ENCODE data around the gene SEMA5B. TPM values are rescaled to one million over a fixed set of nuclear protein-coding genes. Genes with fewer than 3 reads are reported as not detected.

SEMA5B gene
- total RNA-seq, 1 experiment from 2014 or later = not detected

- no peak overlapping the region for H3K4me3 Mint-ChIP-seq (ENCODE audit: low read depth, unreplicated experiment)
- H3K27me3 Mint-ChIP-seq (ENCODE audit: unreplicated experiment) = peaks cover 81% of the 10 kb centered on the region
- no peaks in the 10 kb centered on the region for H3K4me1 Mint-ChIP-seq (ENCODE audit: low read depth, unreplicated experiment)
- CTCF ChIA-PET = no interaction called here
- H3K9me3 Mint-ChIP-seq (ENCODE audit: low read depth, unreplicated experiment) = no peaks in the 10 kb centered on the region
- intact Hi-C loops (cut with micrococcal nuclease; ENCODE audit: unreplicated experiment) = no loop called here
- H3K36me3 Mint-ChIP-seq (ENCODE audit: insufficient read depth, unreplicated experiment) = no peaks in the 10 kb centered on the region
- no peak for TF ChIP-seq CTCF (IDR thresholded peaks at IDR 0.05; ENCODE audit: unreplicated experiment)
- no TSS peak for BruUV-seq (replicated peaks)
- no peak overlapping the region for H3K27ac Mint-ChIP-seq (ENCODE audit: unreplicated experiment)
- no peak for DNase-seq
These were observed 8.0 kb downstream of the SEMA5B start for GRCh38 chr3:123019591-123019990.

- H3K4me1 Mint-ChIP-seq (ENCODE audit: low read depth, unreplicated experiment) = no peaks in the 10 kb centered on the region
- H3K27ac Mint-ChIP-seq (ENCODE audit: unreplicated experiment) = no peak overlapping the region
- H3K9me3 Mint-ChIP-seq (ENCODE audit: low read depth, unreplicated experiment) = no peaks in the 10 kb centered on the region
- CTCF ChIA-PET = no interaction called here
- no TSS peak for BruUV-seq (replicated peaks)
- TF ChIP-seq CTCF (IDR thresholded peaks at IDR 0.05; ENCODE audit: unreplicated experiment) = no peak
- intact Hi-C loops (cut with micrococcal nuclease; ENCODE audit: unreplicated experiment) = no loop called here
- DNase-seq = no peak
- no peaks in the 10 kb centered on the region for H3K36me3 Mint-ChIP-seq (ENCODE audit: insufficient read depth, unreplicated experiment)
- no peak overlapping the region for H3K4me3 Mint-ChIP-seq (ENCODE audit: low read depth, unreplicated experiment)
- H3K27me3 Mint-ChIP-seq (ENCODE audit: unreplicated experiment) = peaks cover 81% of the 10 kb centered on the region
These were observed 8.4 kb downstream of the SEMA5B start for GRCh38 chr3:123019161-123019560.

GRCh38 chr3:123018683-123019082 lies 8.9 kb downstream of the SEMA5B start:
- Mint-ChIP-seq H3K4me3 (ENCODE audit: low read depth, unreplicated experiment) (no peak overlapping the region), H3K4me1 (ENCODE audit: low read depth, unreplicated experiment) (no peaks in the 10 kb centered on the region), H3K27ac (ENCODE audit: unreplicated experiment) (no peak overlapping the region), H3K36me3 (ENCODE audit: insufficient read depth, unreplicated experiment) (no peaks in the 10 kb centered on the region), H3K27me3 (ENCODE audit: unreplicated experiment) (peaks cover 81% of the 10 kb centered on the region), H3K9me3 (ENCODE audit: low read depth, unreplicated experiment) (no peaks in the 10 kb centered on the region)
- no TSS peak for BruUV-seq (replicated peaks)
- intact Hi-C loops (cut with micrococcal nuclease; ENCODE audit: unreplicated experiment) = no loop called here
- CTCF ChIA-PET = no interaction called here
- TF ChIP-seq CTCF (IDR thresholded peaks at IDR 0.05; ENCODE audit: unreplicated experiment) = no peak
- no peak for DNase-seq

GRCh38 chr3:123015596-123015995 lies 12.0 kb downstream of the SEMA5B start:
- no TSS peak for BruUV-seq (replicated peaks)
- TF ChIP-seq CTCF (IDR thresholded peaks at IDR 0.05; ENCODE audit: unreplicated experiment) = no peak
- H3K9me3 Mint-ChIP-seq (ENCODE audit: low read depth, unreplicated experiment) = no peaks in the 10 kb centered on the region
- DNase-seq = no peak
- H3K4me1 Mint-ChIP-seq (ENCODE audit: low read depth, unreplicated experiment) = no peaks in the 10 kb centered on the region
- intact Hi-C loops (cut with micrococcal nuclease; ENCODE audit: unreplicated experiment) = no loop called here
- CTCF ChIA-PET = interaction anchor here (1.1 to 1.8 kb wide), 4 partner anchors 10 to 261 kb away, joined by 4 to 10 read pairs (median 6); no protein-coding TSS in a partner anchor
- H3K27me3 Mint-ChIP-seq (ENCODE audit: unreplicated experiment) = peaks cover 81% of the 10 kb centered on the region
- H3K36me3 Mint-ChIP-seq (ENCODE audit: insufficient read depth, unreplicated experiment) = no peaks in the 10 kb centered on the region
- no peak overlapping the region for H3K4me3 Mint-ChIP-seq (ENCODE audit: low read depth, unreplicated experiment)
- H3K27ac Mint-ChIP-seq (ENCODE audit: unreplicated experiment) = no peak overlapping the region

All from Calu3 (cell line).